ENCODE measurements around the gene RTN4R.

DNA sequence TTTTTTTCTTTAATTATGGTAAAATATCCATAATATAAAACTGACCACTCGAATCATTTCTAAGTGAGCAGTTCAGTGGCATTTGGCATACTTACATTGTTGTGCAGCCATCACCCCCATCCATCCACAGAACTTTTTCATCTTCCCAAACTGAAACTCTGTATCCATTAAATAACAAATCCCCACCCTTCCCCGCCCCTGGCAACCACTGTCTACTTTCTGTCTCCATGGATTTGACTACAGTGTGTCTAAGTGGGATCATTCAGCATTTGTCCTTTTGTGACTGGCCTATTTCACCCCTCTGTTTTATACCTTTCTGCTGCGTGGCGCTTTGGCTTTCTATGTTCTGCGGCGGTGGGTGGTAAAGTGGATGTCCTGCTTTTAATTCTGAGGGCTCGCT lies 49.1 kb downstream of the RTN4R start:
- TF ChIP-seq CTCF (conservative IDR thresholded peaks at IDR 0.05 in 1 of 2, IDR thresholded peaks at IDR 0.05 in 1 of 2; ENCODE audit: low read depth in 1 of 2, low read length in 2 of 2) (no peak), EZH2 (IDR thresholded peaks at IDR 0.05; ENCODE audit: low read length, missing control alignments) (no peak)

All from fibroblast of lung (primary cell).